ENCODE results near the gene CAPN3. TPM values are rescaled to one million over a fixed set of nuclear protein-coding genes. Genes with fewer than 3 reads are reported as not detected.

Gene CAPN3
- total RNA-seq, 1 donor from 2014 or later, result 2.8 TPM

GRCh38 chr15:42447599-42447998 is 88.3 kb downstream of the CAPN3 start:
- H3K36me3 Mint-ChIP-seq (ENCODE audit: low read depth), result peaks cover 43% of the 10 kb centered on the region
- no peak for DNase-seq (ENCODE audit: low spot score)
- no peaks in the 10 kb centered on the region for H3K9me3 Mint-ChIP-seq (ENCODE audit: low read depth)
- peak overlapping the region; percentile 32 for H3K27ac Mint-ChIP-seq (ENCODE audit: unreplicated experiment)
- peaks cover 15% of the 10 kb centered on the region for H3K4me1 Mint-ChIP-seq (ENCODE audit: low read depth)
- TF ChIP-seq CTCF (IDR thresholded peaks at IDR 0.05), result no peak
- no peak overlapping the region for H3K4me3 Mint-ChIP-seq (ENCODE audit: unreplicated experiment)
- no peaks in the 10 kb centered on the region for H3K27me3 Mint-ChIP-seq (ENCODE audit: low read depth)

GRCh38 chr15:42448281-42448680 is 89.0 kb downstream of the CAPN3 start:
- DNase-seq (ENCODE audit: low spot score), result no peak
- H3K36me3 Mint-ChIP-seq (ENCODE audit: low read depth), result peaks cover 43% of the 10 kb centered on the region
- H3K27me3 Mint-ChIP-seq (ENCODE audit: low read depth), result no peaks in the 10 kb centered on the region
- no peak overlapping the region for H3K27ac Mint-ChIP-seq (ENCODE audit: unreplicated experiment)
- H3K4me1 Mint-ChIP-seq (ENCODE audit: low read depth), result peaks cover 15% of the 10 kb centered on the region
- TF ChIP-seq CTCF (IDR thresholded peaks at IDR 0.05), result no peak
- H3K9me3 Mint-ChIP-seq (ENCODE audit: low read depth), result no peaks in the 10 kb centered on the region
- no peak overlapping the region for H3K4me3 Mint-ChIP-seq (ENCODE audit: unreplicated experiment)

GRCh38 chr15:42449770-42450424 is 90.6 kb downstream of the CAPN3 start:
- Mint-ChIP-seq H3K27me3 (ENCODE audit: low read depth) (no peaks in the 10 kb centered on the region), H3K9me3 (ENCODE audit: low read depth) (no peaks in the 10 kb centered on the region), H3K4me1 (ENCODE audit: low read depth) (peaks cover 22% of the 10 kb centered on the region), H3K36me3 (ENCODE audit: low read depth) (peaks cover 42% of the 10 kb centered on the region), H3K4me3 (ENCODE audit: unreplicated experiment) (no peak overlapping the region), H3K27ac (ENCODE audit: unreplicated experiment) (no peak overlapping the region)
- DNase-seq (ENCODE audit: low spot score), result no peak
- no peak for TF ChIP-seq CTCF (IDR thresholded peaks at IDR 0.05)

- no peaks in the 10 kb centered on the region for H3K27me3 Mint-ChIP-seq (ENCODE audit: low read depth)
- no peaks in the 10 kb centered on the region for H3K9me3 Mint-ChIP-seq (ENCODE audit: low read depth)
- no peak for DNase-seq (ENCODE audit: low spot score)
- H3K36me3 Mint-ChIP-seq (ENCODE audit: low read depth), result peaks cover 37% of the 10 kb centered on the region
- H3K27ac Mint-ChIP-seq (ENCODE audit: unreplicated experiment), result no peak overlapping the region
- H3K4me1 Mint-ChIP-seq (ENCODE audit: low read depth), result peaks cover 18% of the 10 kb centered on the region
- no peak overlapping the region for H3K4me3 Mint-ChIP-seq (ENCODE audit: unreplicated experiment)
- no peak for TF ChIP-seq CTCF (IDR thresholded peaks at IDR 0.05)
Measured at GRCh38 chr15:42450425-42450790, 91.1 kb downstream of the CAPN3 start.

- no peak overlapping the region for H3K27ac Mint-ChIP-seq (ENCODE audit: unreplicated experiment)
- H3K27me3 Mint-ChIP-seq (ENCODE audit: low read depth), result no peaks in the 10 kb centered on the region
- no peak for TF ChIP-seq CTCF (IDR thresholded peaks at IDR 0.05)
- H3K9me3 Mint-ChIP-seq (ENCODE audit: low read depth), result no peaks in the 10 kb centered on the region
- no peak overlapping the region for H3K4me3 Mint-ChIP-seq (ENCODE audit: unreplicated experiment)
- DNase-seq (ENCODE audit: low spot score), result no peak
- H3K4me1 Mint-ChIP-seq (ENCODE audit: low read depth), result peaks cover 38% of the 10 kb centered on the region
- H3K36me3 Mint-ChIP-seq (ENCODE audit: low read depth), result peaks cover 20% of the 10 kb centered on the region
Measured at GRCh38 chr15:42453826-42454225, 94.5 kb downstream of the CAPN3 start.
